H1 (cell line): ENCODE measurements around the gene SLC25A17. TPM values are rescaled to one million over a fixed set of nuclear protein-coding genes. Genes with fewer than 3 reads are reported as not detected.

Source experiments
- CTCF ChIA-PET: fragments of 300-600 bp; sonication (Branson Sonifier 250); formaldehyde crosslinking; loops from one replicate; lab custom pipeline; 2021; ENCODE audit not compliant: partially characterized antibody; lab: Charles Lee
- POLR2A ChIA-PET: fragments of 300-600 bp; sonication (Branson Sonifier 250); formaldehyde crosslinking; loops from one replicate; lab custom pipeline; 2021; ENCODE audit warnings: inconsistent platforms; ENCODE audit not compliant: partially characterized antibody; lab: Charles Lee
- DNase-seq, 2 experiments: peaks; one replicate each; pipeline versions ENCODE4 v3.0.0 to v3.0.0-alpha.2; 2010 to 2022; ENCODE audit warnings: low spot score in 2 of 2, low read depth in 1 of 2, mixed read lengths in 1 of 2
- FAIRE-seq: peaks from 2 replicates; lab custom pipeline; 2011; peaks lifted over from hg19 to GRCh38; lab: Jason Lieb, UNC
- H2AFZ ChIP-seq: 2 replicates; pipeline ENCODE4 v1.8.1; 2012; ENCODE audit warnings: low read length, inconsistent platforms
- H2AK5ac ChIP-seq: 2 replicates; pipeline ENCODE4 v1.6.1; 2013; ENCODE audit warnings: low read depth, low read length
- H2BK120ac ChIP-seq: replicated peaks from 2 replicates; pipeline ENCODE3; 2013; ENCODE audit warnings: low read depth, low read length, inconsistent platforms
- H2BK12ac ChIP-seq: 2 replicates; pipeline ENCODE4 v1.6.1; 2013; ENCODE audit warnings: low read depth, low read length
- H2BK15ac ChIP-seq: 2 replicates; pipeline ENCODE4 v1.6.1; 2013; ENCODE audit warnings: low read length
- H2BK20ac ChIP-seq: 2 replicates; pipeline ENCODE4 v1.6.1; 2013; ENCODE audit warnings: low read length
- H2BK5ac ChIP-seq: 2 replicates; pipeline ENCODE4 v1.6.1; 2013; ENCODE audit warnings: low read depth, low read length
- H3K14ac ChIP-seq: 2 replicates; pipeline ENCODE4 v1.6.1; 2013; ENCODE audit warnings: inconsistent platforms; ENCODE audit not compliant: insufficient read length
- H3K18ac ChIP-seq: 2 replicates; pipeline ENCODE4 v1.6.1; 2013; ENCODE audit warnings: low read length; ENCODE audit errors: extremely low read depth
- H3K23ac ChIP-seq: 2 replicates; pipeline ENCODE4 v1.6.1; 2013; ENCODE audit warnings: inconsistent platforms; ENCODE audit not compliant: insufficient read length
- H3K23me2 ChIP-seq: 2 replicates; pipeline ENCODE4 v1.6.1; 2013; ENCODE audit warnings: low read depth, low read length
- H3K27ac ChIP-seq: 2 replicates; pipeline ENCODE4 v1.6.1; 2011; ENCODE audit warnings: low read depth, low read length, inconsistent platforms
- H3K27me3 ChIP-seq, 4 experiments: replicated peaks in 1 of 4; 1 replicate in 1 of 4; 2 replicates in 3 of 4; pipeline versions ENCODE4 v1.6.1 to v1.8.1; 2011 to 2013; ENCODE audit warnings: low read length in 3 of 4, mild to moderate bottlenecking in 3 of 4, inconsistent platforms in 2 of 4, mixed read lengths in 2 of 4, moderate library complexity in 1 of 4; ENCODE audit not compliant: control insufficient read depth in 3 of 4, insufficient read depth in 3 of 4; ENCODE audit errors: extremely low read depth in 1 of 4
- H3K36me3 ChIP-seq, 4 experiments: 2 replicates each; pipeline versions ENCODE4 v1.6.1 to v1.8.1; 2011 to 2013; ENCODE audit warnings: mild to moderate bottlenecking in 4 of 4, low read length in 3 of 4, moderate library complexity in 2 of 4, control low read depth in 1 of 4, inconsistent platforms in 1 of 4; ENCODE audit not compliant: insufficient read depth in 4 of 4, control insufficient read depth in 2 of 4
- H3K4ac ChIP-seq: replicated peaks from 2 replicates; pipeline ENCODE3; 2013; ENCODE audit warnings: low read length, low read depth, mixed read lengths, inconsistent platforms; ENCODE audit not compliant: insufficient read length
- H3K4me1 ChIP-seq, 4 experiments: replicated peaks in 1 of 4; 1 replicate in 1 of 4; 2 replicates in 3 of 4; pipeline versions ENCODE4 v1.6.1 to v1.8.1; 2011 to 2013; ENCODE audit warnings: low read length in 3 of 4, inconsistent platforms in 2 of 4, mixed read lengths in 1 of 4; ENCODE audit not compliant: insufficient read depth in 4 of 4, control insufficient read depth in 3 of 4
- H3K4me2 ChIP-seq, 2 experiments: 2 replicates each; pipeline versions ENCODE4 v1.6.1 to v1.8.1; 2011 to 2013; ENCODE audit warnings: low read depth in 2 of 2, low read length in 2 of 2, control low read depth in 1 of 2, inconsistent platforms in 1 of 2, mild to moderate bottlenecking in 1 of 2; ENCODE audit not compliant: insufficient read depth in 1 of 2
- H3K4me3 ChIP-seq, 4 experiments: fragments of 200-600, 300-600 bp in 1 of 4; sonication (generic), shearing (Covaris generic), sonication (Bioruptor Twin) in 1 of 4; 2 replicates each; pipeline versions ENCODE4 v1.5.1 to v1.8.1; 2011 to 2016; ENCODE audit warnings: low read length in 4 of 4, low read depth in 3 of 4, control low read depth in 2 of 4, inconsistent platforms in 2 of 4, mild to moderate bottlenecking in 2 of 4, mixed read lengths in 1 of 4, moderate library complexity in 1 of 4; ENCODE audit not compliant: insufficient read depth in 2 of 4; ENCODE audit errors: extremely low read depth in 1 of 4
- H3K56ac ChIP-seq: replicated peaks from 2 replicates; pipeline ENCODE3; 2013; ENCODE audit warnings: low read depth, mild to moderate bottlenecking, mixed read lengths, low read length, inconsistent platforms; ENCODE audit not compliant: insufficient read length
- H3K79me1 ChIP-seq: 2 replicates; pipeline ENCODE4 v1.6.1; 2013; ENCODE audit warnings: low read depth, low read length, control low read depth
- H3K79me2 ChIP-seq, 2 experiments: 2 replicates each; pipeline versions ENCODE4 v1.6.1 to v1.8.1; 2012 to 2013; ENCODE audit warnings: low read length in 2 of 2, mild to moderate bottlenecking in 2 of 2, inconsistent platforms in 1 of 2; ENCODE audit not compliant: insufficient read depth in 2 of 2, control insufficient read depth in 1 of 2
- H3K9ac ChIP-seq, 4 experiments: replicated peaks in 1 of 4; 1 replicate in 1 of 4; 2 replicates in 3 of 4; pipeline versions ENCODE4 v1.6.1 to v1.8.1; 2011 to 2013; ENCODE audit warnings: low read depth in 3 of 4, low read length in 3 of 4, control low read depth in 2 of 4, mild to moderate bottlenecking in 2 of 4, moderate library complexity in 2 of 4, inconsistent platforms in 1 of 4; ENCODE audit errors: extremely low read depth in 1 of 4
- H3K9me3 ChIP-seq, 2 experiments: 2 replicates each; pipeline versions ENCODE4 v1.6.1 to v1.8.1; 2012 to 2013; ENCODE audit warnings: mild to moderate bottlenecking in 2 of 2, moderate library complexity in 2 of 2, control low read depth in 1 of 2, inconsistent platforms in 1 of 2, low read depth in 1 of 2, low read length in 1 of 2, mixed read lengths in 1 of 2; ENCODE audit not compliant: insufficient read depth in 2 of 2
- H4K20me1 ChIP-seq, 2 experiments: replicated peaks in 1 of 2; 2 replicates each; pipeline versions ENCODE3 to v1.8.1; 2011 to 2013; ENCODE audit warnings: inconsistent platforms in 2 of 2, low read length in 2 of 2, mild to moderate bottlenecking in 1 of 2; ENCODE audit not compliant: insufficient read depth in 2 of 2, control insufficient read depth in 1 of 2
- H4K5ac ChIP-seq: 2 replicates; pipeline ENCODE4 v1.6.1; 2013; ENCODE audit warnings: low read length, low read depth, mixed read lengths, inconsistent platforms; ENCODE audit not compliant: insufficient read length
- H4K8ac ChIP-seq: 2 replicates; pipeline ENCODE4 v1.8.0; 2013; ENCODE audit warnings: mild to moderate bottlenecking, moderate library complexity, low read length, inconsistent platforms; ENCODE audit not compliant: insufficient read depth; ENCODE audit errors: extremely low read depth
- H4K91ac ChIP-seq: replicated peaks from 2 replicates; pipeline ENCODE3; 2013; ENCODE audit warnings: low read length, mixed read lengths, inconsistent platforms; ENCODE audit not compliant: insufficient read length
- BCL11A ChIP-seq, 2 experiments: IDR thresholded peaks; one replicate each; pipeline ENCODE4 v1.6.1; 2011; ENCODE audit warnings: low read depth in 2 of 2, low read length in 2 of 2, mild to moderate bottlenecking in 2 of 2
- BRCA1 ChIP-seq: IDR thresholded peaks from 2 replicates; pipeline ENCODE4 v1.6.1; 2012; ENCODE audit warnings: low read depth, low read length, improper control_type of control experiment
- CEBPB ChIP-seq: IDR thresholded peaks from 2 replicates; pipeline ENCODE4 v1.6.1; 2012; ENCODE audit warnings: low read depth, low read length
- CHD1 ChIP-seq: IDR thresholded peaks from 2 replicates; pipeline ENCODE4 v1.6.1; 2012; ENCODE audit warnings: low read depth, low read length, improper control_type of control experiment
- E2F6 ChIP-seq: IDR thresholded peaks from 2 replicates; pipeline ENCODE4 v1.6.1; 2012; ENCODE audit warnings: inconsistent platforms
- EZH2 ChIP-seq: fragments of 200-600 bp; sonication (generic); IDR thresholded peaks from 2 replicates; pipeline ENCODE4 v1.7.1; 2012; ENCODE audit warnings: low read depth, mild to moderate bottlenecking, moderate library complexity, low read length, inconsistent platforms; ENCODE audit not compliant: severe bottlenecking
- FOSL1 ChIP-seq: IDR thresholded peaks from 2 replicates; pipeline ENCODE4 v1.6.1; 2011; ENCODE audit warnings: mild to moderate bottlenecking, low read depth, low read length, moderate library complexity; ENCODE audit not compliant: insufficient read depth
- PHF8 ChIP-seq: fragments of 200-600 bp; sonication (generic); conservative IDR thresholded peaks from 2 replicates; pipeline ENCODE4 v1.7.1; 2012; ENCODE audit warnings: low read depth, mild to moderate bottlenecking, inconsistent platforms, low read length, moderate library complexity
- POLR2AphosphoS5 ChIP-seq: IDR thresholded peaks from 2 replicates; pipeline ENCODE4 v1.6.1; 2011; ENCODE audit warnings: low read depth, low read length
- RNF2 ChIP-seq: fragments of 200-900, 300-1000 bp; sonication (generic); IDR thresholded peaks from 2 replicates; pipeline ENCODE4 v1.7.1; 2016; ENCODE audit warnings: borderline replicate concordance, low read depth, mild to moderate bottlenecking, antibody characterized with exemption, low read length; ENCODE audit not compliant: poor library complexity, severe bottlenecking; ENCODE audit errors: missing control alignments
- RXRA ChIP-seq: IDR thresholded peaks from 2 replicates; pipeline ENCODE4 v1.6.1; 2011; ENCODE audit warnings: low read depth, mild to moderate bottlenecking, low read length, moderate library complexity; ENCODE audit not compliant: insufficient read depth
- SAP30 ChIP-seq: fragments of 300-600 bp; sonication (generic); IDR thresholded peaks from 2 replicates; pipeline ENCODE4 v1.7.1; 2012; ENCODE audit warnings: low read length, moderate library complexity, mild to moderate bottlenecking, inconsistent platforms; ENCODE audit not compliant: insufficient read depth, insufficient replicate concordance
- SIX5 ChIP-seq: IDR thresholded peaks from 2 replicates; pipeline ENCODE4 v1.6.1; 2011; ENCODE audit warnings: mild to moderate bottlenecking, low read depth, low read length
- TAF1 ChIP-seq: IDR thresholded peaks from 2 replicates; pipeline ENCODE4 v1.6.1; 2011; ENCODE audit warnings: mild to moderate bottlenecking, low read depth, low read length
- WGBS, 2 experiments: shearing (Covaris generic) in 1 of 2; methylation state at CpG; one replicate each; pipeline versions ENCODE4 v1.1.6 to v1.1.7; 2013 to 2015; ENCODE audit warnings: low lambda C conversion rate in 2 of 2, mixed read lengths in 2 of 2, inconsistent platforms in 1 of 2, low coverage in 1 of 2, missing lambda C conversion rate in 1 of 2; ENCODE audit not compliant: insufficient replicate concordance in 2 of 2, insufficient coverage in 1 of 2, insufficient read length in 1 of 2; ENCODE audit errors: extremely low coverage in 1 of 2, missing lambda C conversion rate in 1 of 2; 5-methylcytosine and 5-hydroxymethylcytosine counted together
- polyA plus RNA-seq, 7 experiments: library from polyadenylated mRNA; depleted of rRNA in 3 of 7; stranded (reverse) in 5 of 7; unstranded in 2 of 7; fragments of >200 nt in 5 of 7; fragments of 200-250 nt in 2 of 7; gene quantifications; 1 replicate in 5 of 7; 2 replicates in 1 of 7; 4 replicates in 1 of 7; pipeline versions ENCODE4 v1.2.1 to v1.2.3, GENCODE V29; 2011 to 2013; ENCODE audit warnings: missing spikeins in 2 of 7, mixed read lengths in 2 of 7
- total RNA-seq: library from RNA; stranded (reverse); fragmentation: NEBNext Ultra II Directional; extraction: Animal tissue kit (Norgen Biotek cat#: 25700); gene quantifications from 2 replicates; pipeline ENCODE4 v1.2.1, GENCODE V29; 2021

The SLC25A17 gene
- total and polyA plus RNA-seq, 2 of the 8 experiments (the other 6 are each of a cell fraction or from before 2014, with no cell fraction given): 17.9 to 40.4 TPM

- FAIRE-seq: no peak
- TF ChIP-seq CEBPB (no peak), BCL11A (IDR thresholded peaks at IDR 0.05; ENCODE audit: low read depth in 2 of 2, low read length in 2 of 2) (no peak), RXRA (no peak), BRCA1 (no peak), FOSL1 (no peak), PHF8 (no peak), CHD1 (no peak), SAP30 (no peak), E2F6 (no peak), SIX5 (no peak), EZH2 (no peak), RNF2 (no peak), TAF1 (no peak), POLR2AphosphoS5 (no peak)
These were observed 12.4 kb downstream of the SLC25A17 start for GRCh38 chr22:40806711-40807110.

More at GRCh38 chr22:40806711-40807110, 12.4 kb downstream of the SLC25A17 start:
- Histone ChIP-seq H4K20me1 (peaks cover 0 to 3% of the 10 kb centered on the region in 2 experiments), H3K79me1 (no peaks in the 10 kb centered on the region; the same call in 1 of the 2 replicates), H4K91ac (no peak overlapping the region), H3K23me2 (no peaks in the 10 kb centered on the region), H3K14ac (no peak overlapping the region), H3K27me3 (no peaks in the 10 kb centered on the region), H3K56ac (no peak overlapping the region), H3K9ac (no peak overlapping the region), H2BK12ac (no peak overlapping the region), H3K4me2 (no peak overlapping the region), H3K36me3 (no peaks in the 10 kb centered on the region; a peak in 1 of 8 replicates), H4K8ac (no peak overlapping the region), H3K79me2 (peaks cover 0 to 48% of the 10 kb centered on the region in 2 experiments; a peak in 2 of 4 replicates), H4K5ac (no peak overlapping the region), H3K23ac (no peak overlapping the region), H3K4me3 (no peak overlapping the region), H2AK5ac (no peak overlapping the region), H2BK120ac (no peak overlapping the region), H2AFZ (no peak overlapping the region), H2BK15ac (no peak overlapping the region), H3K27ac (no peak overlapping the region), H3K9me3 (no peaks in the 10 kb centered on the region), H2BK5ac (no peak overlapping the region), H3K18ac (no peak overlapping the region), H3K4ac (no peak overlapping the region), H3K4me1 (no peaks in the 10 kb centered on the region), H2BK20ac (no peak overlapping the region)
- WGBS, 2 experiments: 93% methylated on average over 3 of the region's 3 CpGs; no CpG with 5 or more reads in 1 of the 2 experiments
- DNase-seq: no peak
- POLR2A ChIA-PET: no interaction called here
- CTCF ChIA-PET: interaction anchor here (1.2 kb wide), 1 partner anchor 53 kb away, joined by 3 read pairs; no protein-coding TSS in a partner anchor
